GM21526 (cell line): Measurements from ENCODE around the gene PIK3R5.
"Not testable (repeated sequence)": the region's sequence is repeated elsewhere in the genome, so short reads cannot be mapped to it uniquely, and the experiment has no call there.

Experiments used
- ATAC-seq: cut with Tn5 transposase; IDR thresholded peaks from one replicate; pipeline ENCODE4 v1.9.1; 2021; ENCODE audit warnings: moderate library complexity; ENCODE audit not compliant: unreplicated experiment, low FRiP score

The PIK3R5 gene

GRCh38 chr17:8862213-8863056 is 103.1 kb downstream of the PIK3R5 start:
- no peak for ATAC-seq

- ATAC-seq = no peak
Observed at GRCh38 chr17:8861495-8862181, 103.9 kb downstream of the PIK3R5 start.

GRCh38 chr17:8859804-8860430 is 105.6 kb downstream of the PIK3R5 start:
- no peak for ATAC-seq

- ATAC-seq = no peak
Observed at GRCh38 chr17:8859027-8859803, 106.3 kb downstream of the PIK3R5 start.

- no peak for ATAC-seq
Observed at GRCh38 chr17:8857919-8858318, 107.6 kb downstream of the PIK3R5 start.

GRCh38 chr17:8856869-8857575 is 108.5 kb downstream of the PIK3R5 start:
- ATAC-seq = no peak

- ATAC-seq = not testable (repeated sequence)
Observed at GRCh38 chr17:8856205-8856603, 109.3 kb downstream of the PIK3R5 start.

GRCh38 chr17:8855477-8856204 is 109.9 kb downstream of the PIK3R5 start:
- no peak for ATAC-seq

- ATAC-seq = no peak
Observed at GRCh38 chr17:8851600-8851999, 113.9 kb downstream of the PIK3R5 start.

- no peak for ATAC-seq
Observed at GRCh38 chr17:8849311-8850041, 116.0 kb downstream of the PIK3R5 start.

- ATAC-seq = no peak
Observed at GRCh38 chr17:8847891-8848290, 117.6 kb downstream of the PIK3R5 start.

- no peak for ATAC-seq
Observed at GRCh38 chr17:8846768-8847211, 118.7 kb downstream of the PIK3R5 start.

GRCh38 chr17:8844229-8845218 is 121.0 kb downstream of the PIK3R5 start:
- no peak for ATAC-seq

GRCh38 chr17:8843344-8843743 is 122.2 kb downstream of the PIK3R5 start:
- ATAC-seq = no peak

- no peak for ATAC-seq
Observed at GRCh38 chr17:8841844-8842243, 123.7 kb downstream of the PIK3R5 start.

GRCh38 chr17:8839410-8839935 is 126.0 kb downstream of the PIK3R5 start:
- no peak for ATAC-seq

- ATAC-seq = no peak
Observed at GRCh38 chr17:8838551-8839095, 126.9 kb downstream of the PIK3R5 start.
